Astrocyte (in vitro differentiated cells and primary cell): ENCODE measurements around the gene ZNF552. TPM values are rescaled to one million over a fixed set of nuclear protein-coding genes. Genes with fewer than 3 reads are reported as not detected.
"Not testable (repeated sequence)": the region's sequence is repeated elsewhere in the genome, so short reads cannot be mapped to it uniquely, and the experiment has no call there.

Experiments used
- DNase-seq: peaks from one replicate; pipeline ENCODE4 v3.0.0-alpha.2; 2010; ENCODE audit warnings: low read depth
- FAIRE-seq: peaks from 2 replicates; lab custom pipeline; 2011; peaks lifted over from hg19 to GRCh38; lab: Jason Lieb, UNC
- H2AFZ ChIP-seq: 2 replicates; pipeline ENCODE4 v1.6.0; 2012; ENCODE audit warnings: low read depth, low read length, inconsistent platforms
- H3K27ac ChIP-seq: 2 replicates; pipeline ENCODE4 v1.5.1; 2011; ENCODE audit warnings: low read depth, low read length, inconsistent platforms
- H3K27me3 ChIP-seq: 2 replicates; pipeline ENCODE4 v1.6.0; 2011; ENCODE audit warnings: low read length, inconsistent platforms; ENCODE audit not compliant: insufficient read depth
- H3K36me3 ChIP-seq: 2 replicates; pipeline ENCODE4 v1.5.1; 2011; ENCODE audit warnings: low read length, inconsistent platforms; ENCODE audit not compliant: insufficient read depth
- H3K4me1 ChIP-seq: 2 replicates; pipeline ENCODE4 v1.5.1; 2011; ENCODE audit warnings: low read length, inconsistent platforms; ENCODE audit not compliant: insufficient read depth
- H3K4me2 ChIP-seq: 2 replicates; pipeline ENCODE4 v1.6.0; 2012; ENCODE audit warnings: low read length, inconsistent platforms
- H3K4me3 ChIP-seq: 2 replicates; pipeline ENCODE4 v1.5.1; 2011; ENCODE audit warnings: low read depth, mild to moderate bottlenecking, low read length, inconsistent platforms; ENCODE audit not compliant: insufficient read depth
- H3K79me2 ChIP-seq: 2 replicates; pipeline ENCODE4 v1.6.0; 2012; ENCODE audit warnings: mild to moderate bottlenecking, low read length, inconsistent platforms; ENCODE audit not compliant: insufficient read depth
- H3K9ac ChIP-seq: 2 replicates; pipeline ENCODE4 v1.6.0; 2012; ENCODE audit warnings: mild to moderate bottlenecking, low read length, inconsistent platforms
- H3K9me3 ChIP-seq: 2 replicates; pipeline ENCODE4 v1.5.1; 2012; ENCODE audit warnings: low read depth, mild to moderate bottlenecking, low read length, inconsistent platforms; ENCODE audit not compliant: insufficient read depth
- H4K20me1 ChIP-seq: 2 replicates; pipeline ENCODE4 v1.6.0; 2012; ENCODE audit warnings: low read length, inconsistent platforms; ENCODE audit not compliant: insufficient read depth
- H3K27ac Mint-ChIP-seq: one replicate; pipeline ENCODE4 v1.8.0; 2021; ENCODE audit warnings: mild to moderate bottlenecking, mixed read lengths; ENCODE audit not compliant: unreplicated experiment
- H3K27me3 Mint-ChIP-seq: one replicate; pipeline ENCODE4 v1.8.0; 2021; ENCODE audit warnings: low read depth, mixed read lengths; ENCODE audit not compliant: unreplicated experiment
- H3K36me3 Mint-ChIP-seq: one replicate; pipeline ENCODE4 v1.8.0; 2021; ENCODE audit warnings: low read depth, mixed read lengths; ENCODE audit not compliant: unreplicated experiment
- H3K4me1 Mint-ChIP-seq: one replicate; pipeline ENCODE4 v1.8.0; 2021; ENCODE audit warnings: low read depth, mixed read lengths; ENCODE audit not compliant: unreplicated experiment
- H3K4me3 Mint-ChIP-seq: one replicate; pipeline ENCODE4 v1.8.0; 2021; ENCODE audit warnings: mild to moderate bottlenecking, moderate library complexity, mixed read lengths; ENCODE audit not compliant: unreplicated experiment
- H3K9me3 Mint-ChIP-seq: one replicate; pipeline ENCODE4 v1.8.0; 2021; ENCODE audit warnings: mild to moderate bottlenecking, mixed read lengths; ENCODE audit not compliant: unreplicated experiment
- EZH2 ChIP-seq: IDR thresholded peaks from 2 replicates; pipeline ENCODE4 v1.6.1; 2012; ENCODE audit warnings: mild to moderate bottlenecking, low read length, inconsistent platforms; ENCODE audit not compliant: insufficient read depth
- total RNA-seq: library from RNA; stranded (reverse); gene quantifications from 2 replicates; pipeline ENCODE4 v1.2.1, GENCODE V29; 2021
- TF ChIP-seq, protein P1 (sequence below): IDR thresholded peaks from 2 replicates; pipeline ENCODE4 v1.5.1; 2011; ENCODE audit warnings: low read depth, mild to moderate bottlenecking, inconsistent platforms, low read length, moderate library complexity; ENCODE audit not compliant: insufficient read depth

Gene ZNF552
- total RNA-seq, 1 donor from 2014 or later = 9.6 TPM

DNA sequence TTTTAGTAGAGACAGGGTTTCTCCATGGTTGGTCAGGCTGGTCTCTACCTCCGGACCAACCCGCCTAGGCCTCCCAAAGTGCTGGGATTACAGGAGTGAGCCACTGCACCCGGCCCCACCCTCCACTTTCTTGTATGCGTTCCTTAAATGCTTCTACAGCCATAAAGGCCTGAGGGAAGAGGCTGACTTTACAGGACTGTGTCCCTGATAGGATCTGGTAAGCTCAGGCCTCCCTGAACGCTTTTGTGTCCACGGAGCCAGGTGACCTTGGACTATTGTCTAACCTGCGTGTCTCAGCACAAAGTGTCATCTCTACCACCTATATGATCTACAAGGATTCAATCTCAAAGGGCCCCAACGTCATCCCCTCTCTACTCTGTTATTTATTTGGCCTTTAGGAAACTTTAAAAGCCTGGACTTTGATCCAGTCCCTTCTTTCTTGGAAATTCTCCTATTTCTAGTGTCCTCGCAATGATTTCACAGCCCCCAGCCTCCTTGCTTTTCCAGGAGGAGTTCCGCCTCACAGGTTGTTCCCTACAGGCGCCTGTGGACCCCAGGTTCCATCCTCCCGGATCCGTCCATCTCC lies 701 bp downstream of the ZNF552 start:
- no peak for FAIRE-seq

DNA sequence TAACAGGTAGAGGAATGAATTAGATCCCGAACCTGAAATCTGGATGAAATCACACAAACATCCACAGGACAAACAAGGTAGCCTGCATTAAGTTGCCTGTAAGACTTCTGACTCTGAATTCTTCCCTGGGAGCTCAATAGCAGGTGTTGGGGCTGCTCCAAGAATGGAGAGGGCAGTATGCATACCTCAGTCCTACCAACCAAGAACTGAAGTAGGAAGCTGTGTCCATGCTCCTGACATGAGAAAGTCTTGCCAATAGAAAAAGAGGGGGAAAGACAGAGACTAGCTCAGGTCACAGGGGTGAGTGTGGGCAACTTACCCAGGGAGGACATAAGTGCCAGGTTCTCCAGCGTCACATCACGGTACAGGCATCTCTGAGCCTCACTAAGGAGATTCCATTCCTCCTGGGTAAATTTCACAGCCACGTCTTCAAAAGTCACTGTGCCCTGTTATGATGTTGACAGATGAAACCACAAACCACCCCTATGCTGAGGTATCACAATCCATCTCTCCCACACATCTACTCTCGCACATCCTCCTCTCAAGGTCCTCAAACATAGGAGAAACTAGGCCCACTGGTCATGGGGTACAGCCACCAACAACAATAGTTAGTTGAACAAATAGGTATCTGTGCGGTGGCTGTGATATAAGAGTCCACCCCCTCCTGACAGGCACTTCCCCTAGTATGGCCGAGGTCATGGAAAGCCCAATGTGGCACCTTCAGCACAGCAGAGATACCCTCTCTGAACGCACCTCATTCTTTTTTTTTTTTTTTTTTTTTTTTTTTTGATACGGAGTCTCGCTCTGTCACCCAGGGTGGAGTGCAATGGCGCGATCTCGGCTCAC lies 1.5 kb downstream of the ZNF552 start:
- not testable (repeated sequence) for H3K36me3 ChIP-seq, H3K9me3 ChIP-seq, H3K4me3 ChIP-seq, H3K27ac ChIP-seq, H3K27ac Mint-ChIP-seq, H3K9ac ChIP-seq, H2AFZ ChIP-seq, H4K20me1 ChIP-seq, H3K4me1 ChIP-seq, H3K27me3 Mint-ChIP-seq, H3K9me3 Mint-ChIP-seq, FAIRE-seq, DNase-seq, H3K27me3 ChIP-seq
- Histone ChIP-seq H3K79me2 (peaks cover 17% of the 10 kb centered on the region), H3K4me2 (peak overlapping the region; percentile 87)
- H3K4me3 Mint-ChIP-seq = peak overlapping the region; percentile 97
- peaks cover 15% of the 10 kb centered on the region for H3K4me1 Mint-ChIP-seq
- H3K36me3 Mint-ChIP-seq = peaks cover 12% of the 10 kb centered on the region

More for the DNA sequence above, 701 bp downstream of the ZNF552 start:
- no peak for TF ChIP-seq EZH2
- TF ChIP-seq, protein P1, sequence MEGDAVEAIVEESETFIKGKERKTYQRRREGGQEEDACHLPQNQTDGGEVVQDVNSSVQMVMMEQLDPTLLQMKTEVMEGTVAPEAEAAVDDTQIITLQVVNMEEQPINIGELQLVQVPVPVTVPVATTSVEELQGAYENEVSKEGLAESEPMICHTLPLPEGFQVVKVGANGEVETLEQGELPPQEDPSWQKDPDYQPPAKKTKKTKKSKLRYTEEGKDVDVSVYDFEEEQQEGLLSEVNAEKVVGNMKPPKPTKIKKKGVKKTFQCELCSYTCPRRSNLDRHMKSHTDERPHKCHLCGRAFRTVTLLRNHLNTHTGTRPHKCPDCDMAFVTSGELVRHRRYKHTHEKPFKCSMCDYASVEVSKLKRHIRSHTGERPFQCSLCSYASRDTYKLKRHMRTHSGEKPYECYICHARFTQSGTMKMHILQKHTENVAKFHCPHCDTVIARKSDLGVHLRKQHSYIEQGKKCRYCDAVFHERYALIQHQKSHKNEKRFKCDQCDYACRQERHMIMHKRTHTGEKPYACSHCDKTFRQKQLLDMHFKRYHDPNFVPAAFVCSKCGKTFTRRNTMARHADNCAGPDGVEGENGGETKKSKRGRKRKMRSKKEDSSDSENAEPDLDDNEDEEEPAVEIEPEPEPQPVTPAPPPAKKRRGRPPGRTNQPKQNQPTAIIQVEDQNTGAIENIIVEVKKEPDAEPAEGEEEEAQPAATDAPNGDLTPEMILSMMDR = no peak
- H3K4me2 ChIP-seq = peak overlapping the region; percentile 87
- H3K79me2 ChIP-seq = peaks cover 17% of the 10 kb centered on the region
- no peak for DNase-seq
- peaks cover 15% of the 10 kb centered on the region for H3K4me1 Mint-ChIP-seq
- H3K9ac ChIP-seq = peak overlapping the region; percentile 89
- H3K27ac Mint-ChIP-seq = peak overlapping the region; percentile 89
- peak overlapping the region; percentile 64 for H3K27ac ChIP-seq
- peak overlapping the region; percentile 76 for H2AFZ ChIP-seq
- H3K9me3 ChIP-seq = no peaks in the 10 kb centered on the region
- peak overlapping the region; percentile 97 for H3K4me3 Mint-ChIP-seq
- peaks cover 8% of the 10 kb centered on the region for H3K36me3 Mint-ChIP-seq
- H3K4me3 ChIP-seq = peak overlapping the region; percentile 85
- H3K27me3 ChIP-seq = no peaks in the 10 kb centered on the region
- H4K20me1 ChIP-seq = no peaks in the 10 kb centered on the region
- H3K27me3 Mint-ChIP-seq = no peaks in the 10 kb centered on the region
- no peaks in the 10 kb centered on the region for H3K9me3 Mint-ChIP-seq
- peaks cover 3% of the 10 kb centered on the region for H3K4me1 ChIP-seq
- H3K36me3 ChIP-seq = peaks cover 6% of the 10 kb centered on the region

DNA sequence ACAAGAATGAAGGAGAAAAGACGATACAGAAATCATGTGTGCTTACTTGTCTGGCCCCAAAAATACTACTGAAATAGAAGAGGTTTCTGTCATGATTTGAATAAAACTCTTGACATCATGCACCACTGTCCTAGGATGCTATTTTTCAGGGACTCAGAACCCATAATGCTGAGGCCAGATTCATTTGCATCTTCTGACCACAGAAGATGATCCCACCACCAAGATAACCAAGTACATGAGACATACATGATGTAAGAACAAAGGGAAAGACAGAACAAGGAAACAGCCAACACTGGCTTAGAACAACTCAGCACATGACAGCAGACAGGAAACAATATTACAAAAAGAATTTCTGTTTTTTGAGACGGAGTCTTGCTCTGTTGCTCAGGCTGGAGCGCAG lies 2.5 kb downstream of the ZNF552 start:
- no peaks in the 10 kb centered on the region for H4K20me1 ChIP-seq
- H2AFZ ChIP-seq = no peak overlapping the region
- peaks cover 3% of the 10 kb centered on the region for H3K9me3 ChIP-seq
- H3K36me3 ChIP-seq = peaks cover 12% of the 10 kb centered on the region
- no peak for FAIRE-seq
- TF ChIP-seq, protein P1 = no peak
- TF ChIP-seq EZH2 = no peak
- no peaks in the 10 kb centered on the region for H3K27me3 Mint-ChIP-seq
- no peak overlapping the region for H3K4me3 Mint-ChIP-seq
- H3K79me2 ChIP-seq = peaks cover 17% of the 10 kb centered on the region
- H3K9ac ChIP-seq = no peak overlapping the region
- H3K36me3 Mint-ChIP-seq = peaks cover 19% of the 10 kb centered on the region
- peaks cover 15% of the 10 kb centered on the region for H3K4me1 Mint-ChIP-seq
- no peak overlapping the region for H3K27ac ChIP-seq
- no peak overlapping the region for H3K27ac Mint-ChIP-seq
- no peaks in the 10 kb centered on the region for H3K9me3 Mint-ChIP-seq
- no peaks in the 10 kb centered on the region for H3K27me3 ChIP-seq
- no peak for DNase-seq
- no peak overlapping the region for H3K4me2 ChIP-seq
- H3K4me3 ChIP-seq = no peak overlapping the region
- peaks cover 3% of the 10 kb centered on the region for H3K4me1 ChIP-seq

DNA sequence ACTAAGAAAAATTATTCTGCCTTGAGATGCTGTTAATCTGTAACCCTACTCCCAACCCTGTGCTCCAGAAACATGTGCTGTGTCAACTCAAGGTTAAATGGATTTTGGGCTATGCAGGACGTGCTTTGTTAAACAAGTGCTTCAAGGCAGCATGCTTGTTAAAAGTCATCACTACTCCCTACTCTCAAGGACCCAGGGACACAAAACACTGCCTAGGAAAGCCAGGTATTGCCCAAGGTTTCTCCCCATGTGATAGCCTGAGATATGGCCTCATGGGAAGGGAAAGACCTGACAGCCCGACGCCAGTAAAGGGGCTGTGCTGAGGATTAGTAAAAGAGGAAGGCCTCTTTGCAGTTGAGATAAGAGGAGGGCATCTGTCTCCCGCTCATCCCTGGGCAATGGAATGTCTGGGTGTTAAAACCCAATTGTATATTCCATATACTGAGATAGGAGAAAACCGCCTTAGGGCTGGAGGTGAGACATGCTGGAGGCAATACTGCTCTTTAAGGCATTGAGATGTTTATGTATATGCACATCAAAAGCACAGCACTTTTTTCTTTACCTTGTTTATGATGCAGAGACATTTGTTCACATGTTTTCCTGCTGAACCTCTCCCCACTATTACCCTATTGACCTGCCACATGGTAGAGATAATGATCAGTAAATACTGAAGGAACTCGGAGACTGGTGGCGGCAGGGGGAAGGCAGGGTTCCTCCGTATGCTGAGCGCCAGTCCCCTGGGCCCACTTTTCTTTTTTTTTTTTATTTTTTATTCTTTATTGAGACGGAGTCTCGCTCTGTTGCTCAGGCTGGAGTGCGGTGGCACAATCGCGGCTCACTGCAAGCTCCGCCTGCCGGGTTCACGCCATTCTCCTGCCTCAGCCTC lies 4.1 kb downstream of the ZNF552 start:
- not testable (repeated sequence) for H3K4me1 ChIP-seq, DNase-seq

More for the DNA sequence above, 4.1 kb downstream of the ZNF552 start:
- H3K4me3 ChIP-seq, H4K20me1 ChIP-seq, H3K27me3 ChIP-seq, H3K9me3 Mint-ChIP-seq, H3K9ac ChIP-seq, H3K9me3 ChIP-seq, FAIRE-seq, H3K4me2 ChIP-seq, H3K27me3 Mint-ChIP-seq, H3K27ac ChIP-seq, H3K4me3 Mint-ChIP-seq, H3K27ac Mint-ChIP-seq, H2AFZ ChIP-seq: not testable (repeated sequence)
- peaks cover 12% of the 10 kb centered on the region for H3K36me3 ChIP-seq
- peaks cover 24% of the 10 kb centered on the region for H3K36me3 Mint-ChIP-seq
- H3K79me2 ChIP-seq = peaks cover 17% of the 10 kb centered on the region
- H3K4me1 Mint-ChIP-seq = peaks cover 18% of the 10 kb centered on the region
